ENCODE measurements around the gene GRAMD1B.
A peak's percentile ranks its signal among the peaks of the same experiment; 100 is the strongest.

The GRAMD1B gene

DNA sequence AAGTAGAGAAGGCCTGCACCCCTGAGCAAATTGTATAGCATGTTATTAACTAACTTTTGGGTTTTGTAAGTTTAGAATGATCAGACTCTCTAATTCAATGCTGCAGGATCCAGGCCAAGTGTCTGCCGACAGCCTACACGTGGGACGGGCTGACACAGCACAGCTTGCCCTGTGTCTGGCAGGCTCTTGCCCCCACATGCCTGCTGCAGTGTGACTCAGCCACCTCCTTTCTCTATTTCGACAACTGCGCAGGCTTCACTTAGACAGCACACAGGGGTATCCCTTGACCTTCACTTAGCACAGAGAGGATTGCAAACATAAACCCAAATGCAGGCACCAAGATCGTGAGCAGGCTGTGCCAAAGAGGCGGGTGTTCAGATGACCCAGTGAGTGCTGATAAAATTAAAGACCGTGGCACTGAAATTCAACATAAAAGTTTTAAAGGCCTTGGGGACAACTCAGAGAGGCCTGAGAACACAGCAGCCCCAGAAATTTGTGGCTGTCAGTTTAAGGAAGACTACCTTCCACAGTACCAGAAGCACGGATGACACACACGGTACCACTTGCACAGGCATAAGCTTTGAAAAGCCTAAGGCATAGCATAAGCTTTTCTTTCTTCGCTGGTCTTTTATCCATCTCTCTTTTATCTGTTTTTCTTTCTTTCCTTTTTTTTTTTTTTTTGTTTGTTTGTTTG lies 186.6 kb downstream of the GRAMD1B start:
- WGBS (ENCODE audit: extremely low coverage, insufficient coverage, insufficient read length), result no CpG with 5 or more reads among the region's 11 CpGs
- Histone ChIP-seq H4K91ac (ENCODE audit: low read depth, low read length) (no peak overlapping the region), H3K79me1 (ENCODE audit: low read length) (no peaks in the 10 kb centered on the region), H2BK12ac (ENCODE audit: low read length) (no peak overlapping the region), H3K4me3 (ENCODE audit: low read depth, low read length) (no peak overlapping the region), H3K9me3 (ENCODE audit: insufficient read depth, low read depth, low read length) (no peaks in the 10 kb centered on the region), H3K18ac (ENCODE audit: low read length) (no peak overlapping the region), H3K4me2 (ENCODE audit: low read length) (no peak overlapping the region), H3K27me3 (ENCODE audit: insufficient read depth, low read length) (no peaks in the 10 kb centered on the region), H3K27ac (ENCODE audit: low read depth, low read length) (no peak overlapping the region), H3K4ac (ENCODE audit: low read depth, low read length) (no peak overlapping the region), H3K14ac (ENCODE audit: low read length) (no peak overlapping the region), H2AK5ac (ENCODE audit: low read length) (no peak overlapping the region), H2AFZ (ENCODE audit: insufficient read depth, low read length, poor library complexity) (no peak overlapping the region), H4K12ac (ENCODE audit: low read depth, low read length) (no peak overlapping the region), H3K79me2 (ENCODE audit: control insufficient read depth, insufficient read depth, low read length, poor library complexity) (no peaks in the 10 kb centered on the region), H3K23ac (ENCODE audit: low read length) (no peak overlapping the region), H4K8ac (ENCODE audit: low read depth, low read length) (no peak overlapping the region), H2BK120ac (ENCODE audit: insufficient read depth, low read length, poor library complexity) (no peak overlapping the region), H3K36me3 (ENCODE audit: control insufficient read depth in 1 of 2, insufficient read depth in 2 of 2, low read length in 2 of 2) (no peaks in the 10 kb centered on the region), H3K4me1 (ENCODE audit: control insufficient read depth in 1 of 2, insufficient read depth in 2 of 2, low read length in 2 of 2) (no peaks in the 10 kb centered on the region), H2BK5ac (ENCODE audit: low read depth, low read length, poor library complexity) (no peak overlapping the region), H3K9ac (ENCODE audit: low read length) (no peak overlapping the region)
- no peak for DNase-seq

DNA sequence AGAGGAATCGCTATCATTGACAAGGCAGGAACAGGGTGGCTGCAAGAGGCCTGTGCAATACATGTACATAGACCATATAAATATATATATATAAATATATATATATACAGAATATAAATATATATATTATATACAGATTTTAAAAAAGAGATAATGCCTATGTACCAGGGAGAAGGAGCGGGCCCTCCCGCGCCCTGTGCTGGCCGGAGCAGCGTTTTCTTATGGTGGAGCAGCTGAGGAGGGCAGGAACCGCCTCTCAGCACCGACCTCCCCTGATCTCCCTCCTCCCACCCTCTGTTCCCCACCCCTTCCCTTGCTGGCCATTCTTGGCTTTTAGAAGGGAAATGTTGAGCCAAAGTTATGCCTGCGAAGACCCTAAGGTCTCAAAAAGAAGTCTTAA lies 192.5 kb downstream of the GRAMD1B start:
- Histone ChIP-seq H3K79me1 (ENCODE audit: low read length) (no peaks in the 10 kb centered on the region), H3K27me3 (ENCODE audit: insufficient read depth, low read length) (no peaks in the 10 kb centered on the region), H4K91ac (ENCODE audit: low read depth, low read length) (no peak overlapping the region), H2BK5ac (ENCODE audit: low read depth, low read length, poor library complexity) (no peak overlapping the region), H3K4me3 (ENCODE audit: low read depth, low read length) (no peak overlapping the region), H4K8ac (ENCODE audit: low read depth, low read length) (no peak overlapping the region), H3K18ac (ENCODE audit: low read length) (no peak overlapping the region), H3K4me1 (ENCODE audit: control insufficient read depth in 1 of 2, insufficient read depth in 2 of 2, low read length in 2 of 2) (no peaks in the 10 kb centered on the region), H2AK5ac (ENCODE audit: low read length) (no peak overlapping the region), H3K4ac (ENCODE audit: low read depth, low read length) (no peak overlapping the region), H3K23ac (ENCODE audit: low read length) (no peak overlapping the region), H3K4me2 (ENCODE audit: low read length) (no peak overlapping the region), H3K27ac (ENCODE audit: low read depth, low read length) (no peak overlapping the region), H4K12ac (ENCODE audit: low read depth, low read length) (no peak overlapping the region), H3K9me3 (ENCODE audit: insufficient read depth, low read depth, low read length) (peaks cover 2% of the 10 kb centered on the region), H2AFZ (ENCODE audit: insufficient read depth, low read length, poor library complexity) (no peak overlapping the region), H2BK12ac (ENCODE audit: low read length) (no peak overlapping the region), H2BK120ac (ENCODE audit: insufficient read depth, low read length, poor library complexity) (no peak overlapping the region), H3K9ac (ENCODE audit: low read length) (no peak overlapping the region), H3K14ac (ENCODE audit: low read length) (no peak overlapping the region), H3K79me2 (ENCODE audit: control insufficient read depth, insufficient read depth, low read length, poor library complexity) (no peaks in the 10 kb centered on the region), H3K36me3 (ENCODE audit: control insufficient read depth in 1 of 2, insufficient read depth in 2 of 2, low read length in 2 of 2) (no peaks in the 10 kb centered on the region)
- WGBS (ENCODE audit: extremely low coverage, insufficient coverage, insufficient read length), result no CpG with 5 or more reads among the region's 9 CpGs
- no peak for DNase-seq

DNA sequence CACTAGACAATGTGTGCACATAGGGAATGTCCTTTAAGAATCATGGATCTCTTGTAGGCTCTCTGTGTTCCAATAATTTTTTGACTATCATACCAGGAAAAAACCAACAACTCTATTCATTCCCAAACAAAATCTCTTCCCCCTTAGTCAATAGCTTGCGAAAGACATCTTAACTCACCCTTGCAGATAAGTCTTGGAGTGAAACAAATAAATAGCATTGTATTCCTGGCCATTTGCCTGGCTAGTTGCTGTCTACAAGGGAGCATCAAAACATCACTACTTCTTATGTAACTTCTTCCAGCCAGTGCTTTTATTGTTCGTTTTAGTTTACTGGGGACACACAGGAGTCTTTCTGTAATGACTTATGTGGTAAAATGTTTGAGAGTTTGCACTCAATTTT lies 194.9 kb downstream of the GRAMD1B start:
- H3K4ac ChIP-seq (ENCODE audit: low read depth, low read length), result no peak overlapping the region
- H2BK12ac ChIP-seq (ENCODE audit: low read length), result no peak overlapping the region
- no peaks in the 10 kb centered on the region for H3K4me1 ChIP-seq (ENCODE audit: control insufficient read depth in 1 of 2, insufficient read depth in 2 of 2, low read length in 2 of 2)
- no peaks in the 10 kb centered on the region for H3K36me3 ChIP-seq (ENCODE audit: control insufficient read depth in 1 of 2, insufficient read depth in 2 of 2, low read length in 2 of 2)
- H2AK5ac ChIP-seq (ENCODE audit: low read length), result no peak overlapping the region
- H3K4me3 ChIP-seq (ENCODE audit: low read depth, low read length), result no peak overlapping the region
- DNase-seq, result no peak
- no peak overlapping the region for H2BK5ac ChIP-seq (ENCODE audit: low read depth, low read length, poor library complexity)
- no peak overlapping the region for H3K27ac ChIP-seq (ENCODE audit: low read depth, low read length)
- WGBS (ENCODE audit: extremely low coverage, insufficient coverage, insufficient read length), result no CpG with 5 or more reads among the region's 2 CpGs
- no peak overlapping the region for H4K8ac ChIP-seq (ENCODE audit: low read depth, low read length)
- no peak overlapping the region for H3K9ac ChIP-seq (ENCODE audit: low read length)
- H3K18ac ChIP-seq (ENCODE audit: low read length), result no peak overlapping the region
- H3K9me3 ChIP-seq (ENCODE audit: insufficient read depth, low read depth, low read length), result peaks cover 2% of the 10 kb centered on the region
- no peak overlapping the region for H3K4me2 ChIP-seq (ENCODE audit: low read length)
- H4K12ac ChIP-seq (ENCODE audit: low read depth, low read length), result no peak overlapping the region
- H2BK120ac ChIP-seq (ENCODE audit: insufficient read depth, low read length, poor library complexity), result no peak overlapping the region
- no peaks in the 10 kb centered on the region for H3K79me1 ChIP-seq (ENCODE audit: low read length)
- H2AFZ ChIP-seq (ENCODE audit: insufficient read depth, low read length, poor library complexity), result no peak overlapping the region
- H3K79me2 ChIP-seq (ENCODE audit: control insufficient read depth, insufficient read depth, low read length, poor library complexity), result no peaks in the 10 kb centered on the region
- H3K23ac ChIP-seq (ENCODE audit: low read length), result no peak overlapping the region
- H4K91ac ChIP-seq (ENCODE audit: low read depth, low read length), result no peak overlapping the region
- H3K27me3 ChIP-seq (ENCODE audit: insufficient read depth, low read length), result no peaks in the 10 kb centered on the region
- no peak overlapping the region for H3K14ac ChIP-seq (ENCODE audit: low read length)

DNA sequence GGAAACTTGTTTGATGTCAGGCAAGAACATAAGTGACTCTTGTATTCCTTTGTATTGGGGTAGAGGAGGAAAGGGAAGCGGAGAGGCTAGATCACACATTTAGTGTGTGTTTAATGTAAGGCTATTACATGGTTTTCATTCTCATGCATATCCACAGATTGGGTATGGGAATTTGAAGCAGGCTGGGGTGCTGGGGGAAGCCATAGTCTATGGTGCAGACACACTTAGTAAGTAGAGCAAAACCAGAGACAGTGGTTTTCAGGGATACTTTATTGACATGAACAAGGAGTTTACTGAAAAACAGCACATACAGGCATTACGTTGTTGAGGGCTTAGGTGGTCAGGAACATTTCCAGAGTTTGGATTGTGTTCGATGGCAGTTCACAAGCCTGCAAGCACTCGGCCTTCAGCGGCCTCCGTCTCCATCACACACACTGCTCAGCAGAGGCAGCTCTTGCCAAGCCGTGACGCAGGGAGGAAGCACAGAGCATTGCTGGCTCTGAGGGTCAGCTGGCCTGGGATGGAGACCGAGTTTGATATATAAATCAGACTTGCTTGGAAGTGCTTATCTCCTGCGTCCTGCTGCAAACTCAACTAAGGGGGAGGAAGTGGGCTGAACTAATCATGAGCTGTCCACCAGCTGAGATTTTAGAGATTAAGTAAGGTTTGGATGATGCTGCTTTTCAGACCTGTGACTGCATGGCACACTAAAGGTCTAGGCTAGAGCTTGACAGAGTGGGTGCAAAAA lies 199.0 kb downstream of the GRAMD1B start:
- no peak overlapping the region for H3K9ac ChIP-seq (ENCODE audit: low read length)
- H2AFZ ChIP-seq (ENCODE audit: insufficient read depth, low read length, poor library complexity), result no peak overlapping the region
- H2BK12ac ChIP-seq (ENCODE audit: low read length), result no peak overlapping the region
- no peak overlapping the region for H2BK120ac ChIP-seq (ENCODE audit: insufficient read depth, low read length, poor library complexity)
- H3K4me3 ChIP-seq (ENCODE audit: low read depth, low read length), result peak overlapping the region; percentile 31
- H3K23ac ChIP-seq (ENCODE audit: low read length), result no peak overlapping the region
- no peaks in the 10 kb centered on the region for H3K27me3 ChIP-seq (ENCODE audit: insufficient read depth, low read length)
- H3K4ac ChIP-seq (ENCODE audit: low read depth, low read length), result no peak overlapping the region
- H3K36me3 ChIP-seq (ENCODE audit: control insufficient read depth in 1 of 2, insufficient read depth in 2 of 2, low read length in 2 of 2), result no peaks in the 10 kb centered on the region
- no peak overlapping the region for H4K8ac ChIP-seq (ENCODE audit: low read depth, low read length)
- no peak overlapping the region for H2AK5ac ChIP-seq (ENCODE audit: low read length)
- no peaks in the 10 kb centered on the region for H3K79me2 ChIP-seq (ENCODE audit: control insufficient read depth, insufficient read depth, low read length, poor library complexity)
- H3K18ac ChIP-seq (ENCODE audit: low read length), result no peak overlapping the region
- no peak overlapping the region for H3K4me2 ChIP-seq (ENCODE audit: low read length)
- DNase-seq, result no peak
- H2BK5ac ChIP-seq (ENCODE audit: low read depth, low read length, poor library complexity), result no peak overlapping the region
- H4K91ac ChIP-seq (ENCODE audit: low read depth, low read length), result no peak overlapping the region
- no peaks in the 10 kb centered on the region for H3K79me1 ChIP-seq (ENCODE audit: low read length)
- no peaks in the 10 kb centered on the region for H3K4me1 ChIP-seq (ENCODE audit: control insufficient read depth in 1 of 2, insufficient read depth in 2 of 2, low read length in 2 of 2)
- no peak overlapping the region for H4K12ac ChIP-seq (ENCODE audit: low read depth, low read length)
- no peak overlapping the region for H3K14ac ChIP-seq (ENCODE audit: low read length)
- no CpG with 5 or more reads among the region's 10 CpGs for WGBS (ENCODE audit: extremely low coverage, insufficient coverage, insufficient read length)
- H3K9me3 ChIP-seq (ENCODE audit: insufficient read depth, low read depth, low read length), result no peaks in the 10 kb centered on the region
- H3K27ac ChIP-seq (ENCODE audit: low read depth, low read length), result no peak overlapping the region
